DND-41 (cell line): ENCODE results near the gene DGKI.

ENCODE experiments used
- ATAC-seq: fragments of 200-7000 bp; cut with Tn5 transposase; 3 replicates; pipeline ENCODE4 v1.9.1; 2021; ENCODE audit warnings: low read depth; ENCODE audit not compliant: insufficient read depth
- DNase-seq: peaks from one replicate; pipeline ENCODE4 v3.0.0-alpha.2; 2020
- H2AFZ ChIP-seq: 2 replicates; pipeline ENCODE4 v1.6.0; 2012; ENCODE audit warnings: low read depth, low read length
- H3K27ac ChIP-seq: 2 replicates; pipeline ENCODE4 v1.5.1; 2012; ENCODE audit warnings: low read length, inconsistent platforms
- H3K27me3 ChIP-seq: fragments of 200-600 bp; sonication (generic); 2 replicates; pipeline ENCODE4 v1.6.0; 2012; ENCODE audit warnings: low read length, mild to moderate bottlenecking, inconsistent platforms; ENCODE audit not compliant: insufficient read depth, poor library complexity
- H3K36me3 ChIP-seq: 2 replicates; pipeline ENCODE4 v1.5.1; 2012; ENCODE audit warnings: low read length, inconsistent platforms; ENCODE audit not compliant: insufficient read depth
- H3K4me1 ChIP-seq: 2 replicates; pipeline ENCODE4 v1.5.1; 2012; ENCODE audit warnings: mild to moderate bottlenecking, low read length; ENCODE audit not compliant: insufficient read depth
- H3K4me2 ChIP-seq: 2 replicates; pipeline ENCODE4 v1.6.0; 2012; ENCODE audit warnings: mild to moderate bottlenecking, moderate library complexity, low read length, inconsistent platforms; ENCODE audit not compliant: insufficient read depth
- H3K4me3 ChIP-seq, 2 experiments: fragments of 200-600 bp in 1 of 2; shearing (Covaris generic) in 1 of 2; 2 replicates each; pipeline ENCODE4 v1.5.1; 2012 to 2016; ENCODE audit warnings: inconsistent platforms in 2 of 2, low read length in 2 of 2, mild to moderate bottlenecking in 2 of 2, low read depth in 1 of 2, moderate library complexity in 1 of 2
- H3K79me2 ChIP-seq: 2 replicates; pipeline ENCODE4 v1.6.0; 2012; ENCODE audit warnings: low read length, inconsistent platforms; ENCODE audit not compliant: insufficient read depth
- H3K9ac ChIP-seq: 2 replicates; pipeline ENCODE4 v1.6.0; 2012; ENCODE audit warnings: low read depth, mild to moderate bottlenecking, inconsistent platforms, low read length, moderate library complexity
- H3K9me3 ChIP-seq: 2 replicates; pipeline ENCODE4 v1.5.1; 2012; ENCODE audit warnings: low read length, moderate library complexity, mild to moderate bottlenecking, inconsistent platforms; ENCODE audit not compliant: insufficient read depth, severe bottlenecking
- H4K20me1 ChIP-seq: 2 replicates; pipeline ENCODE4 v1.6.0; 2012; ENCODE audit warnings: low read length; ENCODE audit not compliant: insufficient read depth
- CTCF ChIP-seq: IDR thresholded peaks from 2 replicates; pipeline ENCODE4 v1.5.1; 2012; ENCODE audit warnings: borderline replicate concordance, low read length, moderate library complexity, mild to moderate bottlenecking; ENCODE audit not compliant: poor library complexity, severe bottlenecking; ENCODE audit errors: extremely low read depth
- EZH2 ChIP-seq: IDR thresholded peaks from 3 replicates; pipeline ENCODE4 v1.6.1; 2012; ENCODE audit warnings: borderline replicate concordance, low read depth, mild to moderate bottlenecking, moderate library complexity, low read length, inconsistent platforms; ENCODE audit not compliant: severe bottlenecking

The DGKI gene

GRCh38 chr7:137771273-137771672, 75.5 kb downstream of the DGKI start:
- DNase-seq (no peak), ATAC-seq (no peak)
- TF ChIP-seq EZH2 (no peak), CTCF (no peak)
- no peaks in the 10 kb centered on the region for H3K36me3 ChIP-seq
- no peak overlapping the region for H3K4me2 ChIP-seq
- no peaks in the 10 kb centered on the region for H3K79me2 ChIP-seq
- no peaks in the 10 kb centered on the region for H3K27me3 ChIP-seq
- no peaks in the 10 kb centered on the region for H3K9me3 ChIP-seq
- H2AFZ ChIP-seq: no peak overlapping the region
- no peaks in the 10 kb centered on the region for H4K20me1 ChIP-seq
- H3K27ac ChIP-seq: no peak overlapping the region
- H3K9ac ChIP-seq: no peak overlapping the region
- no peaks in the 10 kb centered on the region for H3K4me1 ChIP-seq
- no peak overlapping the region for H3K4me3 ChIP-seq

- no peak overlapping the region for H2AFZ ChIP-seq
- H3K4me2 ChIP-seq: no peak overlapping the region
- no peak for DNase-seq
- no peaks in the 10 kb centered on the region for H3K36me3 ChIP-seq
- H3K9ac ChIP-seq: no peak overlapping the region
- no peak overlapping the region for H3K4me3 ChIP-seq
- H3K9me3 ChIP-seq: no peaks in the 10 kb centered on the region
- no peak for TF ChIP-seq EZH2
- TF ChIP-seq CTCF: no peak
- no peak overlapping the region for H3K27ac ChIP-seq
- no peaks in the 10 kb centered on the region for H3K79me2 ChIP-seq
- H3K27me3 ChIP-seq: no peaks in the 10 kb centered on the region
- no peaks in the 10 kb centered on the region for H4K20me1 ChIP-seq
- no peaks in the 10 kb centered on the region for H3K4me1 ChIP-seq
- no peak for ATAC-seq
Measured at GRCh38 chr7:137768366-137768765, 78.4 kb downstream of the DGKI start.

GRCh38 chr7:137762334-137762733, 84.4 kb downstream of the DGKI start:
- Histone ChIP-seq H3K4me3 (no peak overlapping the region), H3K4me1 (no peaks in the 10 kb centered on the region), H3K27me3 (no peaks in the 10 kb centered on the region), H3K27ac (no peak overlapping the region), H3K79me2 (no peaks in the 10 kb centered on the region), H3K9me3 (no peaks in the 10 kb centered on the region), H4K20me1 (no peaks in the 10 kb centered on the region), H3K36me3 (no peaks in the 10 kb centered on the region), H3K9ac (no peak overlapping the region), H3K4me2 (no peak overlapping the region), H2AFZ (no peak overlapping the region)
- no peak for ATAC-seq
- no peak for DNase-seq
- no peak for TF ChIP-seq EZH2
- no peak for TF ChIP-seq CTCF

GRCh38 chr7:137760111-137760510, 86.7 kb downstream of the DGKI start:
- Histone ChIP-seq H3K4me1 (no peaks in the 10 kb centered on the region), H3K4me3 (no peak overlapping the region), H3K4me2 (no peak overlapping the region), H3K36me3 (no peaks in the 10 kb centered on the region), H3K9ac (no peak overlapping the region), H4K20me1 (no peaks in the 10 kb centered on the region), H3K27ac (no peak overlapping the region), H3K9me3 (no peaks in the 10 kb centered on the region), H2AFZ (no peak overlapping the region), H3K27me3 (no peaks in the 10 kb centered on the region), H3K79me2 (no peaks in the 10 kb centered on the region)
- no peak for TF ChIP-seq CTCF
- TF ChIP-seq EZH2: no peak
- ATAC-seq (no peak), DNase-seq (no peak)
